HUES64 (cell line): ENCODE data around the gene CR2.
"Not testable (repeated sequence)": the region's sequence is repeated elsewhere in the genome, so short reads cannot be mapped to it uniquely, and the experiment has no call there.

Source experiments
- H3K27ac ChIP-seq: 2 replicates; pipeline ENCODE4 v1.7.0; 2013; ENCODE audit warnings: low read depth, low read length, inconsistent platforms
- H3K27me3 ChIP-seq: 2 replicates; pipeline ENCODE4 v1.6.1; 2013; ENCODE audit warnings: mild to moderate bottlenecking, low read length; ENCODE audit not compliant: insufficient read depth
- H3K36me3 ChIP-seq: 2 replicates; pipeline ENCODE4 v1.6.1; 2013; ENCODE audit warnings: mild to moderate bottlenecking, low read length; ENCODE audit not compliant: insufficient read depth
- H3K4me1 ChIP-seq: 2 replicates; pipeline ENCODE4 v1.6.1; 2013; ENCODE audit warnings: mild to moderate bottlenecking, low read length, moderate library complexity; ENCODE audit not compliant: insufficient read depth
- H3K4me3 ChIP-seq: 2 replicates; pipeline ENCODE4 v1.5.1; 2013; ENCODE audit warnings: mild to moderate bottlenecking, low read length, moderate library complexity
- H3K9ac ChIP-seq: 2 replicates; pipeline ENCODE4 v1.6.1; 2013; ENCODE audit warnings: mild to moderate bottlenecking, low read depth, low read length
- H3K9me3 ChIP-seq: 2 replicates; pipeline ENCODE4 v1.6.1; 2013; ENCODE audit warnings: low read depth, low read length; ENCODE audit not compliant: insufficient read depth
- WGBS: fragments of 150-250, 120-280 bp; methylation state at CpG from one replicate; pipeline ENCODE4 v1.1.7; 2013; ENCODE audit warnings: missing lambda C conversion rate; 5-methylcytosine and 5-hydroxymethylcytosine counted together

The CR2 gene

DNA sequence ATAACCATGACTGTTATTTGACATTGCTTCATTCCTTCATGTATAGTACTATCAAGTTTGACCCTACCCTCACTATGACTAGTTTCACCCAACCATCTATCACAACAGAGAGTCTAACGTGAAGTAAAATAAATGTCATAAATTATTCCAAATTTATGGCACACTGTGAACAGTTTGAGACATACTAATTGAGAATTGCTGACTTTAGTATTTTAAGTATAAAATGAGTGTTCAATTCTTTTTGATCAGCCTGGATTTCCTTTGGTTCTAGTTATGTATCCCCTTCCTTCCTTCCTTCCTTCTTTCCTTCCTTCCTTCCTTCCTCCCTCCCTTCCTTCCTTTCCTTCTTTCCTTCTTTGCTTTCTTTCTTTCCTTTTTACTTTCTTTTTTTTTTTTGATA is 56.3 kb downstream of the CR2 start:
- H3K9ac ChIP-seq = no peak overlapping the region
- H3K4me1 ChIP-seq = no peaks in the 10 kb centered on the region
- no peaks in the 10 kb centered on the region for H3K9me3 ChIP-seq
- H3K27me3 ChIP-seq = no peaks in the 10 kb centered on the region
- no CpG with 5 or more reads among the region's 1 CpG for WGBS
- no peaks in the 10 kb centered on the region for H3K36me3 ChIP-seq
- H3K4me3 ChIP-seq = no peak overlapping the region
- H3K27ac ChIP-seq = no peak overlapping the region

DNA sequence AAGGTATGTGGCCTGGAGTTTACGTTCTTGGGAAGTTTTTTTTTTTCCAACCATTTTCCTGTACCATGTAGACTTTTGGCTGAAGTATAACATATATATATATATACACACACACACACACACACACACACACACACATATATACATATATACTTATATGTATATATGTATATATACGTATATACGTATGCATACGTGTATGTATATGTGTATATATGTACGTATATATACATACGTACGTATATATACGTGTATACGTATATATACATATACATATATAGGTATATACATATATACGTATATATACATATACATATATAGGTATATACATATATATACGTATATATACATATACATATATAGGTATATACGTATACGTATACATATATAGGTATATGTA is 60.8 kb downstream of the CR2 start:
- Histone ChIP-seq H3K36me3 (no peaks in the 10 kb centered on the region), H3K27me3 (no peaks in the 10 kb centered on the region), H3K27ac (no peak overlapping the region), H3K9me3 (no peaks in the 10 kb centered on the region), H3K4me3 (no peak overlapping the region), H3K9ac (no peak overlapping the region), H3K4me1 (no peaks in the 10 kb centered on the region)
- no CpG with 5 or more reads among the region's 13 CpGs for WGBS

DNA sequence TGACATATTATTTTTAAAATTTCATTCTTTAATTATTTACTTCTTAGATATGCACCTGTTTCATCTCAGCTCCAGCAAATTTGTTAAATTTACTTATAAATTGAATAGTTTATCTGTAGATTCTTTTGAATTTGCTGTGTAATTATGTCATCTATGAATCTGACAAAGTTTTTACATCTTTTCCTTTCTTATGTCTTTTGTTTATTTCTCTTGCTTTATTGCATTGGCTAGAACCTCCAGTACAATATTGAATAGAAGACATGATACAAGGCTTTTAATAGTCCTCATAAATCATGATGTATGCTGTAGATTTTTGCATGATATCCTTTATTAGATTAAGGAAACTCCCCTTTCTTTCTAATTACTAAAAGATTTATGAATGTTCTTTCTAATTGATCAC is 62.6 kb downstream of the CR2 start:
- no peak overlapping the region for H3K27ac ChIP-seq
- H3K36me3 ChIP-seq = no peaks in the 10 kb centered on the region
- H3K4me1 ChIP-seq = no peaks in the 10 kb centered on the region
- no peak overlapping the region for H3K4me3 ChIP-seq
- H3K27me3 ChIP-seq = no peaks in the 10 kb centered on the region
- no peak overlapping the region for H3K9ac ChIP-seq
- no peaks in the 10 kb centered on the region for H3K9me3 ChIP-seq

DNA sequence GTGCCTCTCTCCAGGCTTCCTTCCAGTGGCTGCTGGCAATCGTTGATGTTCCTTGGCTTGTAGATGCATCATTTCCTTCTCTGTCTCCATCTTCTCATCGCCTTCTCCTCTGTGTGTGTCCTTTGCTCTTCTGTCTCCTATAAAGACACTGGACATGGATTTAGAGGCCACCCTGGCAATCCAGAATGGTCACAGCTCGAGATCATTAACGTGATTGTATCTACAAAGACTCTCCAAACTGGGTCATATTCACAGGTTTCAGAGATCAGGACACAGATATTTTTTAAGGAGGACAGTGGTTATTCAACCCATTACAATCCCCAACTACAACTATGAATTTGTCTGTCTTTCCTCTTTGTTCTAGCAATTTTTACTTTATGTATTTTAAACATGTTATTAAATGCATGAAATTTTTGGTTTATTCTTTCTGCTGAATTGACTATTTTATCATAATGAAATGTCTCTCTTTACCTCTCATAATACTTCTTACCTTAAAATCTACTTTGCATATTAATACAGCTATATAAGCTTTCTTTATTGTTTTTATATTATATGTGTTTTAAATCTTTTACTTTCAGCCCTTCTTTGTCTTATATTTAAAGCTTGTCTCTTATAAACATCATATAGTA is 64.6 kb downstream of the CR2 start:
- 93% methylated on average over 4 of the region's 4 CpGs for WGBS
- no peak overlapping the region for H3K9ac ChIP-seq

DNA sequence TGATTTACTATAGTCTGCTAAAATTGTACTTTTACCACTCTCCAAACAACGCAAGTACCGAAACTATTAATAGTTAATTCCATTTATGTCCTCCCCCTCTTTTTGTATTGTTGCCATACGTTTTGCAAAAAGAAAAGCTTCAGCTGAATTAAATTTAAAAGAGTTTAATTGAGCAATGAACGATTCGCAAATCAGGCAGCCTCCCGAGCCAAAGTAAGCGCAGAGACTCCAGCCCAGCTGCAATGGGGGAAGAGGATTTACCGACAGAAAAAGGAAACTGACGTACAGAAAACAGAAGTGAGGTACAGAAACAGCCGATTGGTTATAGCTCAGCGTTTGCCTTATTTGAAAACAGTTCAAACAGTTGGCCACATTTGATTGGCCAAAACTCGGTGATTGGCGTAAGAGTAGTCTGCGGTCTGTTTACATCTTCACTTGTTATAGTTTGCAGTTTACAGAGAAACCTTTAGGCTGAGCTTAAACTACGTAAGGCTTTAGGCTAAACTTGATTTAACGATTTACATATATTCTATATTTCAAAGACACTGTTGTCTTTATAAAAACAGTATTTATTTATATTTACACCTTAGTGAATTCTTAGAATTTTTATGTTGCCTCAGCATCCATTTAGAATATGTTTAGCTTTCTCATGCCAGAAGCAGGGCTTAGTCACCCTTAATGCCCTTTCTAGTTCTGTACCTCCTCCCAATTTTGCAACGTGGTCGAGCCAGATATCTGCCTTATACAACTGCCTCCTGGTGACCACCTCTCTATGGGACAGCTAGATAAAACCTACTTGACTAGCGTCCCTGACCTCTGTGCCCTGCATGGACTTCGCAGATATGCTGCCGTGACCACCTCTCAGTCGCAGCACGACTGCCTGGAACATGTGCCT is 65.6 kb downstream of the CR2 start:
- 93% methylated on average over 21 of the region's 23 CpGs for WGBS
- Histone ChIP-seq H3K27me3 (no peaks in the 10 kb centered on the region), H3K4me3 (no peak overlapping the region), H3K27ac (no peak overlapping the region), H3K4me1 (no peaks in the 10 kb centered on the region), H3K9me3 (no peaks in the 10 kb centered on the region), H3K36me3 (no peaks in the 10 kb centered on the region), H3K9ac (no peak overlapping the region)

More for the DNA sequence above, 64.6 kb downstream of the CR2 start:
- no peaks in the 10 kb centered on the region for H3K9me3 ChIP-seq
- H3K4me3 ChIP-seq = no peak overlapping the region
- no peaks in the 10 kb centered on the region for H3K27me3 ChIP-seq
- H3K4me1 ChIP-seq = no peaks in the 10 kb centered on the region
- no peaks in the 10 kb centered on the region for H3K36me3 ChIP-seq
- no peak overlapping the region for H3K27ac ChIP-seq

DNA sequence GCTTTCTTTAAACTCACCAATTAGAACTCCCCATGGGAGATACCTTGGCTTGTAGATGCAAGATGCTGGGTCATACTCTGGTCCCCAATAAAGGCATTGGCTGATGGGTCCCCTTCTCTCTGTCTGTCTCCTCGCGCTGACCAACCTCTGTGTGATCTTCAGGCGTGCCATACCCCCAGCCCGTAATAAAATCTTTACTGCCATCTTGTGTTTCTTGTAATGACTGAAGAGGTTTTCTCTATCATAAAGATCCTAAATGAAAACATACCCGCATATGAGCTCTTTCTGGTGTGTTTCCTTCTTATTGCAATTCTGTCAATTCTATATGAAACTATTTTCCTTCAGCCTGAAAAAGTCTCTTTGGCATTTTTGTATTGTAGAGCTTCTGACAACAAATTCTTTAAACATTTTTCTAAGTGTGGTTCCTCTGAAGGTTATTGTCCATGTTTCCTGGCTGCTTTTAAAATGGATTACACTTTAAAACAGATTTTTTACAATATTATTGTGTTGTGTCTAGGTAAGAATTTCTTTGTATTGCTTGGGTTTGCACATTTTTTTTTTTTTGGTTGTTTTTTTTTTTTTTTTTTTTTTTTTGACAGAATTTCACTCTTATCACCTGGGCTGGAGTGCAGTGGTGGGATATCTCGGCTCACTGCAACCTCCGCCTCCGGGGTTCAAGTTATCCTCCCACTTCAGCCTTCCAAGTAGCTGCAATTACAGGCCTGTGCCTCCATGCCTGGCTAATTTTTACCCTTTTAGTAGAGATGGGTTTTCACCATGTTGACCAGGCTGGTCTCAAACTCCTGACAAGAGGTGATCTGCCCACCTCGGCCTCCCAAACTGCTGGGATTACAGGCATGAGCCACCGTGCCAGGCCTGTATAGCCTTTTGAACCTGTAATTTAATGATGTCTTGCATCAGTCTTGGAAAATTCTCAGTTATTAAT is 66.5 kb downstream of the CR2 start:
- not testable (repeated sequence) for H3K27me3 ChIP-seq, H3K36me3 ChIP-seq, H3K4me1 ChIP-seq, H3K9me3 ChIP-seq, H3K9ac ChIP-seq, H3K27ac ChIP-seq, H3K4me3 ChIP-seq
- WGBS = 94% methylated on average over 8 of the region's 10 CpGs

DNA sequence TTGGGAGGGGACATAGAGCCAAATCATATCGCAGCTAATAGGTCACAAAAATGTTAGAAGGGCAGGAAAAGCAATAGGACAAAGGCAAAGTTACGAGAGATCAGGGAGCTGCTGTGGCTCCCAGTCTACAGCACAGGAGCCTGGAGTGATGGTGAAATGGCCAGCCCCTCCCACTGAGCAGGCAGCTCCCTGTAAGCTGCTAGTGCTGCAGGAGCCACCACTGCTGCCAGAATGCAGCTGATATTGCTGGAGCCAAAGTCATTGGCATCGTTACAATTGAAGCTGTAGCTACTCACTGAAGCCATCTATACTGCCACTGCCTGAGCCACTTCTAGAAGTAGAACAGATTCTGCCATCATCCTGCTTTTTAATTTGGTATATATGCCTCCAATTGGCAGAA is 71.1 kb downstream of the CR2 start:
- H3K36me3 ChIP-seq, H3K27me3 ChIP-seq, H3K4me3 ChIP-seq, H3K4me1 ChIP-seq, H3K9ac ChIP-seq, H3K27ac ChIP-seq, H3K9me3 ChIP-seq: not testable (repeated sequence)
- WGBS = 100% methylated on average over 1 of the region's 3 CpGs

DNA sequence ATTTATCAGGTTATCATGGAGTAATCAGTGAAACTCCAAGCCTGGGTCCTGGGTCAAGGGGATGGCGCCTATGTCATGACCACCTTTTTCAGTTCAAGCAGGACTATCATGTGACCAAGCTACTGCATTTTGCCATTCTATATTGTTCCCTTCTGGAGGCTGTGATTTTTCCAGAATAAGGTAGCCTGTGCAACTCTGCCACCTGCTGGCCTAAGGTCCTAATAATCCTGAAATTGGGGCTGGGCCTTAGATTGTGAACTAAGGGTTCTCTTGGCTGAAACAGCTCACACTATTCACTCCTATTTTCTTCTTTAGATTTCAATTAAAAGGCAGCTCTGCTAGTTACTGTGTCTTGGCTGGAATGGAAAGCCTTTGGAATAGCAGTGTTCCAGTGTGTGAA is 74.3 kb downstream of the CR2 start:
- H3K4me1 ChIP-seq, H3K27me3 ChIP-seq, H3K4me3 ChIP-seq, H3K9me3 ChIP-seq, H3K9ac ChIP-seq, H3K27ac ChIP-seq, H3K36me3 ChIP-seq: not testable (repeated sequence)
- WGBS = no CpG with 5 or more reads among the region's 1 CpG

DNA sequence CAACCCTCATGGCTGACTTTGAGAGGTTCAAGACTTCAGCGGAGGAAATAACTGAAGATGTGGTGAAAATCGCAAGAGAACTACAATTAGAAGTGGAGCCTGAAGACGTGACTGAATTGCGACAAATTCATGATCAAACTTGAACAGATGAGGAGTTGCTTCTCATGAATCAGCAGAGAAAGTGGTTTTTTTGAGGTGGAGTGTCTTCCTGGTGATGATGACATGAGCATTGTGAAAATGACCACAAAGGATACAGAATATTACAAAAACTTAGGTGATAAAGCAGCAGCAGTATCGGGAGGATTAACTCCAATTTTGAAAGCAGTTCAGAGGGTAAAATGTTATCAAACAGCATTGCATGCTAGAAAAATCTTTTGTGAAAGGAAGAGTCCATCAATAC is 82.1 kb downstream of the CR2 start:
- H3K4me3 ChIP-seq, H3K9me3 ChIP-seq, H3K27me3 ChIP-seq, H3K4me1 ChIP-seq, H3K27ac ChIP-seq, H3K36me3 ChIP-seq, H3K9ac ChIP-seq: not testable (repeated sequence)
- WGBS = no CpG with 5 or more reads among the region's 5 CpGs
